B cell (primary cell): ENCODE measurements around the gene HS6ST3. TPM values are rescaled to one million over a fixed set of nuclear protein-coding genes. Genes with fewer than 3 reads are reported as not detected.

ENCODE experiments used
- ATAC-seq: fragments of 200-7000 bp; cut with Tn5 transposase; one replicate; pipeline ENCODE4 v1.10.0; 2021; ENCODE audit warnings: low read depth, mild to moderate bottlenecking, moderate number of reproducible peaks, moderate library complexity
- CTCF ChIA-PET: fragments of 350-600 bp; sonication (Branson Sonifier 250); formaldehyde crosslinking; loops from one replicate; lab custom pipeline; 2021; ENCODE audit warnings: antibody characterized with exemption, inconsistent platforms; lab: Charles Lee
- POLR2A ChIA-PET: fragments of 350-600 bp; sonication (Branson Sonifier 250); formaldehyde crosslinking; loops from one replicate; lab custom pipeline; 2021; ENCODE audit warnings: antibody characterized with exemption; lab: Charles Lee
- DNase-seq: peaks from one replicate; pipeline ENCODE4 v3.0.0; 2013
- H2AFZ ChIP-seq: 2 replicates; pipeline ENCODE4 v1.6.1; 2012; ENCODE audit warnings: mild to moderate bottlenecking, low read depth, low read length; ENCODE audit not compliant: insufficient read depth, poor library complexity, severe bottlenecking
- H3K27ac ChIP-seq, 2 donors: 1 replicate in 1 of 2; 2 replicates in 1 of 2; pipeline ENCODE4 v1.5.1; 2012 to 2013; ENCODE audit warnings: low read length in 2 of 2, mild to moderate bottlenecking in 2 of 2, moderate library complexity in 1 of 2
- H3K27me3 ChIP-seq, 4 experiments: fragments of 200-600 bp in 1 of 4; sonication (generic) in 1 of 4; replicated peaks in 1 of 4; 1 replicate in 2 of 4; 2 replicates in 2 of 4; pipeline versions ENCODE4 v1.6.1 to v1.7.0; 2013 to 2016; ENCODE audit warnings: low read length in 3 of 4, mild to moderate bottlenecking in 2 of 4, mixed read lengths in 1 of 4, moderate library complexity in 1 of 4; ENCODE audit not compliant: insufficient read depth in 4 of 4, control insufficient read depth in 3 of 4; ENCODE audit errors: control extremely low read depth in 1 of 4
- H3K36me3 ChIP-seq, 2 experiments: replicated peaks in 1 of 2; 1 replicate in 1 of 2; 2 replicates in 1 of 2; pipeline versions ENCODE4 v1.6.1 to v1.7.1; 2013; ENCODE audit warnings: low read length in 1 of 2; ENCODE audit not compliant: insufficient read depth in 2 of 2, control insufficient read depth in 1 of 2; ENCODE audit errors: control extremely low read depth in 1 of 2, extremely low read depth in 1 of 2
- H3K4me1 ChIP-seq, 2 donors: fragments of 200-600 bp in 1 of 2; sonication (generic) in 1 of 2; 1 replicate in 1 of 2; 2 replicates in 1 of 2; pipeline versions ENCODE4 v1.5.1 to v1.6.1; 2013 to 2017; ENCODE audit warnings: low read length in 2 of 2; ENCODE audit not compliant: control insufficient read depth in 2 of 2, insufficient read depth in 2 of 2
- H3K4me2 ChIP-seq: replicated peaks from 2 replicates; pipeline ENCODE3; 2012; ENCODE audit warnings: mild to moderate bottlenecking, low read depth, low read length; ENCODE audit not compliant: poor library complexity, severe bottlenecking
- H3K4me3 ChIP-seq, 5 experiments: fragments of 200-600 bp in 1 of 5; sonication (generic) in 1 of 5; 1 replicate in 3 of 5; 2 replicates in 2 of 5; pipeline versions ENCODE4 v1.5.1 to v1.7.0; 2011 to 2016; ENCODE audit warnings: low read length in 4 of 5, mild to moderate bottlenecking in 4 of 5, low read depth in 2 of 5, control low read depth in 1 of 5, moderate library complexity in 1 of 5; ENCODE audit not compliant: insufficient read depth in 1 of 5; ENCODE audit errors: control extremely low read depth in 1 of 5, extremely low read depth in 1 of 5
- H3K79me2 ChIP-seq: fragments of 200-600 bp; sonication (generic); one replicate; pipeline ENCODE4 v1.6.0; 2016; ENCODE audit warnings: low read length; ENCODE audit not compliant: control insufficient read depth, insufficient read depth
- H3K9ac ChIP-seq: fragments of 200-600 bp; sonication (generic); 2 replicates; pipeline ENCODE4 v1.6.1; 2017; ENCODE audit warnings: mild to moderate bottlenecking, low read length, moderate library complexity
- H3K9me3 ChIP-seq, 3 donors: one replicate each; pipeline versions ENCODE4 v1.6.1 to v1.7.1; 2013; ENCODE audit warnings: low read length in 2 of 3; ENCODE audit not compliant: control insufficient read depth in 2 of 3, insufficient read depth in 1 of 3; ENCODE audit errors: control extremely low read depth in 1 of 3
- H4K20me1 ChIP-seq: 2 replicates; pipeline ENCODE4 v1.6.0; 2012; ENCODE audit warnings: mild to moderate bottlenecking, low read length; ENCODE audit not compliant: insufficient read depth, control insufficient read depth, poor library complexity, severe bottlenecking
- H3K27ac Mint-ChIP-seq: one replicate; pipeline ENCODE4 v1.8.0; 2021; ENCODE audit warnings: mixed read lengths
- H3K27me3 Mint-ChIP-seq: one replicate; pipeline ENCODE4 v1.8.0; 2021; ENCODE audit warnings: mixed read lengths
- H3K4me1 Mint-ChIP-seq: one replicate; pipeline ENCODE4 v1.8.0; 2021; ENCODE audit warnings: mixed read lengths
- H3K4me3 Mint-ChIP-seq: one replicate; pipeline ENCODE4 v1.8.0; 2021; ENCODE audit warnings: mixed read lengths
- H3K9me3 Mint-ChIP-seq: one replicate; pipeline ENCODE4 v1.8.0; 2022; ENCODE audit warnings: mixed read lengths; ENCODE audit not compliant: insufficient read depth
- CTCF ChIP-seq: fragments of 200-600 bp; IDR thresholded peaks from one replicate; pipeline ENCODE4 v1.8.0; 2022; ENCODE audit warnings: antibody characterized with exemption, mild to moderate bottlenecking
- EZH2 ChIP-seq: IDR thresholded peaks from 2 replicates; pipeline ENCODE4 v1.6.1; 2012; ENCODE audit warnings: borderline replicate concordance, low read depth, mild to moderate bottlenecking, moderate library complexity, low read length; ENCODE audit not compliant: insufficient read depth, poor library complexity, severe bottlenecking
- WGBS: methylation state at CpG from one replicate; pipeline ENCODE4 v1.1.5; 2013; ENCODE audit warnings: missing lambda C conversion rate; ENCODE audit not compliant: insufficient coverage; 5-methylcytosine and 5-hydroxymethylcytosine counted together
- intact Hi-C: fragments of 100-400 bp; cut with micrococcal nuclease; formaldehyde crosslinking; loops from one replicate; pipeline ENCODE4 v1.10.0; 2022
- polyA plus RNA-seq: library from polyadenylated mRNA; depleted of rRNA; stranded (reverse); fragments of >200 nt; gene quantifications from 2 replicates; pipeline ENCODE4 v1.2.3, GENCODE V29; 2012
- total RNA-seq, 2 donors: library from RNA; stranded (reverse); fragments of 120-200 nt in 1 of 2; gene quantifications; 1 replicate in 1 of 2; 2 replicates in 1 of 2; pipeline versions ENCODE4 v1.2.3 to v1.2.4, GENCODE V29; 2013 to 2022

HS6ST3 gene
- total and polyA plus RNA-seq, 2 donors (not counting 1 experiment from before 2014, with no cell fraction given) = not detected

- H3K9me3 Mint-ChIP-seq = no peaks in the 10 kb centered on the region
- 85% methylated on average over 3 of the region's 5 CpGs for WGBS
These were observed 89.4 kb downstream of the HS6ST3 start for GRCh38 chr13:96179309-96179708.

GRCh38 chr13:96181911-96182310 lies 92.0 kb downstream of the HS6ST3 start:
- no peaks in the 10 kb centered on the region for H3K4me1 Mint-ChIP-seq

More at GRCh38 chr13:96179309-96179708, 89.4 kb downstream of the HS6ST3 start:
- Mint-ChIP-seq H3K27me3 (no peaks in the 10 kb centered on the region), H3K27ac (no peak overlapping the region), H3K4me3 (no peak overlapping the region), H3K4me1 (no peaks in the 10 kb centered on the region)
- CTCF ChIA-PET = no interaction called here
- Histone ChIP-seq H3K4me2 (no peak overlapping the region), H4K20me1 (no peaks in the 10 kb centered on the region), H3K36me3 (no peaks in the 10 kb centered on the region), H3K4me1 (no peaks in the 10 kb centered on the region), H3K79me2 (no peaks in the 10 kb centered on the region), H3K27me3 (no peaks in the 10 kb centered on the region), H3K9ac (no peak overlapping the region), H3K9me3 (peaks cover 0 to 3% (median 1%) of the 10 kb centered on the region in 3 donors), H2AFZ (no peak overlapping the region), H3K4me3 (no peak overlapping the region), H3K27ac (no peak overlapping the region)
- intact Hi-C loops = no loop called here
- TF ChIP-seq CTCF (no peak), EZH2 (no peak)
- DNase-seq (no peak), ATAC-seq (no peak)
- POLR2A ChIA-PET = no interaction called here

More at GRCh38 chr13:96181911-96182310, 92.0 kb downstream of the HS6ST3 start:
- Histone ChIP-seq H3K4me2 (no peak overlapping the region), H3K4me3 (no peak overlapping the region), H3K27ac (no peak overlapping the region), H4K20me1 (no peaks in the 10 kb centered on the region), H3K4me1 (no peaks in the 10 kb centered on the region), H3K36me3 (no peaks in the 10 kb centered on the region), H3K79me2 (no peaks in the 10 kb centered on the region), H2AFZ (no peak overlapping the region), H3K9ac (no peak overlapping the region), H3K27me3 (no peaks in the 10 kb centered on the region), H3K9me3 (peaks cover 0 to 3% (median 0%) of the 10 kb centered on the region in 3 donors)
- H3K4me3 Mint-ChIP-seq = no peak overlapping the region
- POLR2A ChIA-PET = no interaction called here
- H3K27me3 Mint-ChIP-seq = no peaks in the 10 kb centered on the region
- TF ChIP-seq EZH2 = no peak
- TF ChIP-seq CTCF = no peak
- DNase-seq (no peak), ATAC-seq (no peak)
- intact Hi-C loops = no loop called here
- H3K27ac Mint-ChIP-seq = no peak overlapping the region
- CTCF ChIA-PET = no interaction called here
- H3K9me3 Mint-ChIP-seq = no peaks in the 10 kb centered on the region
- 76% methylated on average over 2 of the region's 5 CpGs for WGBS
